Right atrium auricular region (tissue), 2 donors: ENCODE results near the gene PKM. TPM values are rescaled to one million over a fixed set of nuclear protein-coding genes. Genes with fewer than 3 reads are reported as not detected.
A peak's percentile ranks its signal among the peaks of the same experiment; 100 is the strongest.

ENCODE experiments used
- DNase-seq: peaks from one replicate; pipeline ENCODE4 v3.0.0-alpha.2; 2019; ENCODE audit warnings: low spot score
- H3K27ac ChIP-seq, 2 donors: fragments of 200-600 bp; sonication (generic); 1 replicate in 1 of 2; 2 replicates in 1 of 2; pipeline ENCODE4 v1.5.1; 2016 to 2019
- H3K27me3 ChIP-seq, 2 donors: fragments of 200-600 bp; sonication (generic); one replicate each; pipeline versions ENCODE4 v1.5.1 to v1.6.0; 2017 to 2019
- H3K36me3 ChIP-seq: fragments of 200-600 bp; sonication (generic); one replicate; pipeline ENCODE4 v1.5.1; 2016
- H3K4me1 ChIP-seq, 2 donors: fragments of 200-600 bp; sonication (generic); one replicate each; pipeline versions ENCODE4 v1.5.1 to v1.6.0; 2017 to 2019
- H3K4me3 ChIP-seq, 2 donors: fragments of 200-600 bp; sonication (generic); 1 replicate in 1 of 2; 2 replicates in 1 of 2; pipeline ENCODE4 v1.5.1; 2017 to 2019; ENCODE audit warnings: mild to moderate bottlenecking in 1 of 2, moderate library complexity in 1 of 2
- H3K9me3 ChIP-seq, 2 donors: fragments of 200-600 bp; sonication (generic); one replicate each; pipeline ENCODE4 v1.5.1; 2019
- total RNA-seq, 2 donors: library from RNA; depleted of rRNA; stranded (reverse); fragments of >200 nt; gene quantifications; one replicate each; pipeline ENCODE4 v1.1.0, GENCODE V29; 2016
- TF ChIP-seq, protein P1 (sequence below), 2 donors: fragments of 200-600 bp; sonication (generic); IDR thresholded peaks; one replicate each; pipeline ENCODE4 v1.5.1; 2019; ENCODE audit warnings: antibody characterized with exemption in 2 of 2

PKM gene
- total RNA-seq, 2 donors from 2014 or later = 538 to 934 TPM

GRCh38 chr15:72155635-72156616, 75.1 kb downstream of the PKM start:
- Histone ChIP-seq H3K4me3 (peak overlapping the region; percentile 32 to 55), H3K27me3 (no peaks in the 10 kb centered on the region), H3K9me3 (no peaks in the 10 kb centered on the region), H3K27ac (peak overlapping the region; percentile 58), H3K36me3 (no peaks in the 10 kb centered on the region), H3K4me1 (peaks cover 0 to 9% of the 10 kb centered on the region in 2 donors)
- TF ChIP-seq, protein P1, sequence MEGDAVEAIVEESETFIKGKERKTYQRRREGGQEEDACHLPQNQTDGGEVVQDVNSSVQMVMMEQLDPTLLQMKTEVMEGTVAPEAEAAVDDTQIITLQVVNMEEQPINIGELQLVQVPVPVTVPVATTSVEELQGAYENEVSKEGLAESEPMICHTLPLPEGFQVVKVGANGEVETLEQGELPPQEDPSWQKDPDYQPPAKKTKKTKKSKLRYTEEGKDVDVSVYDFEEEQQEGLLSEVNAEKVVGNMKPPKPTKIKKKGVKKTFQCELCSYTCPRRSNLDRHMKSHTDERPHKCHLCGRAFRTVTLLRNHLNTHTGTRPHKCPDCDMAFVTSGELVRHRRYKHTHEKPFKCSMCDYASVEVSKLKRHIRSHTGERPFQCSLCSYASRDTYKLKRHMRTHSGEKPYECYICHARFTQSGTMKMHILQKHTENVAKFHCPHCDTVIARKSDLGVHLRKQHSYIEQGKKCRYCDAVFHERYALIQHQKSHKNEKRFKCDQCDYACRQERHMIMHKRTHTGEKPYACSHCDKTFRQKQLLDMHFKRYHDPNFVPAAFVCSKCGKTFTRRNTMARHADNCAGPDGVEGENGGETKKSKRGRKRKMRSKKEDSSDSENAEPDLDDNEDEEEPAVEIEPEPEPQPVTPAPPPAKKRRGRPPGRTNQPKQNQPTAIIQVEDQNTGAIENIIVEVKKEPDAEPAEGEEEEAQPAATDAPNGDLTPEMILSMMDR (IDR thresholded peaks at IDR 0.05) = peak; percentile 62 to 86
- peak; percentile 85 for DNase-seq

DNA sequence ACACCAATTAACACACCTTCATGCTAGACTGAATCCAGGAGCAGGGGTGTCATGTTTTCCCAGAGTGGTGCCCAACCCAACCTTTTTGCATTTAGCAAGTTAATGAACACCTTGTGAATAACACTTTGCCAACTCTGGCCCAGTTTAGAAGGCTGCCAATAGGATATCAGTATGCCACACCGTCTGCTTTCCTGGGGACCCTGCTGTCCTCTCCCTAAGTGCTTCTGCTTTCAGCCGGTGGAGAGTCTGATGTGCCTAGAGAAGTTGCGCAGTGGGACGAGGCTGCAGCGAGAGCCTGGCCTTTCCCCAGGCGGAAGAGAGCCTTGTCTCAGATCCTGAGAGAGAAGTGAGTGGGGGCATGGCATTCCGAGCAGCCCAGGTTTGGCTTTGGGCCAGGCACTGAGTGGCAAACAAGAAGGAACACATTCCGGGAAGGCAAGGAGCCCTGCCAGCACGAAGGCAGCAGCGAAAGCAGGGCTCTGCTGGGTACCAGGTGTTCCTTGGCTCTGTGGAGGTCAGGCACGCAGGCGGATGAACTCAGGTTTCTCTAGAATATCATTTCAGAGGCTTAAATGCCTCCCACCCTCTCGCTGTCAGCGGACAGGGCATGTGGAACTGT, 75.9 kb downstream of the PKM start:
- H3K4me1 ChIP-seq = peaks cover 0 to 9% of the 10 kb centered on the region in 2 donors
- peak; percentile 66 for DNase-seq
- H3K36me3 ChIP-seq = no peaks in the 10 kb centered on the region
- H3K27me3 ChIP-seq = no peaks in the 10 kb centered on the region
- TF ChIP-seq, protein P1 (IDR thresholded peaks at IDR 0.05) = no peak
- H3K4me3 ChIP-seq = peak overlapping the region; percentile 32 to 55
- peak overlapping the region; percentile 58 for H3K27ac ChIP-seq
- H3K9me3 ChIP-seq = no peaks in the 10 kb centered on the region

GRCh38 chr15:72154316-72154715, 76.7 kb downstream of the PKM start:
- Histone ChIP-seq H3K4me3 (no peak overlapping the region), H3K36me3 (no peaks in the 10 kb centered on the region), H3K9me3 (no peaks in the 10 kb centered on the region), H3K4me1 (peaks cover 0 to 9% of the 10 kb centered on the region in 2 donors), H3K27ac (no peak overlapping the region), H3K27me3 (no peaks in the 10 kb centered on the region)
- TF ChIP-seq, protein P1 (IDR thresholded peaks at IDR 0.05) = no peak
- no peak for DNase-seq

DNA sequence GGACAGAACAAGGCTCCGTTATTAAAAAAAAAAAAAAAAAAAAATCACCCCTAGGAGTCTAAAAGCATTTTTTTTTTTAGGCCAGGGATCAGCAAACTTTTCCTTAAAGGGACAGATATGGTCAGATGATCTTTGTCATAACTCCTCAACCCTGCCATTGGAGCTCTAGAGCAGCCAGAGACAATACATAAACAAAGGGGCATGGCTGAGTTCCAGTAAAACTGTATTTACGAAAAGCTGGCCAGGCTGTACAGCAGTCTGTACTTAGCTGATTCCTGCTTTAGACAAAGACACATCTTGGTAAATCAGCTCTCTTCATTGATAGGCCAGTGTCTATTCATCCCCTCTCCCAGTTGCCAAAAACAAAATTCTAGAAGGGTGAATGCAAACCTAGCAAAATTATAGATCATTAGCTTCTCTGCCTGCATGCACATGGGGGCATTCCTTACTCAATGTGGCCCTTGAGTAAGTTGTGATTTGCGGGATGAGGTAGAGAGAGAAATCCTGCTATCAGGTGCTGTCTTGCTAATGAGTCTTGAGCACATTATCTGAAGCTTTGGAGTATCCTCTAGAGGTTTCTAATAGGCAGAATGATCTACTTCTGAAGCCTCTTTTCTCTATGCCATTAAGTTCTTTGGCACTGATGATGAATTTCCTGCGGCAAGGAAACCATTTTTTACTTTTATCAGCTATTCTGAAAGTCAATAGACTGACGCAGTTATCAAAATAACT, 77.6 kb downstream of the PKM start:
- no peaks in the 10 kb centered on the region for H3K9me3 ChIP-seq
- no peak overlapping the region for H3K27ac ChIP-seq
- H3K36me3 ChIP-seq = no peaks in the 10 kb centered on the region
- TF ChIP-seq, protein P1 (IDR thresholded peaks at IDR 0.05) = no peak
- H3K4me1 ChIP-seq = peaks cover 0 to 9% of the 10 kb centered on the region in 2 donors
- no peaks in the 10 kb centered on the region for H3K27me3 ChIP-seq
- no peak overlapping the region for H3K4me3 ChIP-seq
- no peak for DNase-seq

Other genes starting within 250 kb of the PKM start
- gene MYO9A, start 113.0 kb downstream of the PKM start, total RNA-seq = 10 to 100 TPM; 23.4 to 24.1 TPM
- gene SENP8, start 112.8 kb downstream of the PKM start, total RNA-seq = 1 to 10 TPM; 1.9 to 3.3 TPM
- under 1 TPM in 1 of 2 donors, not detected in 1; 0.83 TPM for gene GRAMD2A, start 33.4 kb downstream of the PKM start, total RNA-seq
- 10 to 100 TPM; 29.9 to 44.1 TPM for gene PARP6, start 41.4 kb upstream of the PKM start, total RNA-seq
- gene CELF6, start 89.0 kb upstream of the PKM start, total RNA-seq = under 1 TPM; 0.28 to 0.74 TPM
- gene HEXA, start 144.8 kb upstream of the PKM start, total RNA-seq = 10 to 100 TPM; 50.4 to 64.3 TPM
- gene TMEM202, start 167.1 kb upstream of the PKM start, total RNA-seq = not detected
- gene ARIH1, start 243.1 kb upstream of the PKM start, total RNA-seq = 10 to 100 TPM; 40.7 to 41.5 TPM